MM.1S (cell line): ENCODE results near the gene RHOJ.

Experiments used
- CTCF ChIP-seq: fragments of 300-600 bp; sonication (generic); IDR thresholded peaks from 2 replicates; pipeline ENCODE4 v1.5.1; 2016; ENCODE audit warnings: antibody characterized with exemption, low read length, mixed read lengths
- EZH2 ChIP-seq: fragments of 300-600 bp; sonication (generic); optimal IDR thresholded peaks from 2 replicates; pipeline ENCODE3; 2017; ENCODE audit warnings: low read depth, mild to moderate bottlenecking, antibody characterized with exemption, low read length, mixed read lengths
- EZH2phosphoT487 ChIP-seq: fragments of 300-600 bp; sonication (generic); IDR thresholded peaks from 2 replicates; pipeline ENCODE4 v1.6.1; 2018; ENCODE audit warnings: antibody characterized with exemption, low read length

- TF ChIP-seq CTCF (no peak), EZH2 (no peak), EZH2phosphoT487 (no peak)
Measured at GRCh38 chr14:63295231-63295685, 91.0 kb downstream of the RHOJ start.
